Stimulated activated CD4-positive, alpha-beta T cell treated with anti-CD3 and anti-CD28 coated beads, Interleukin-4, amount 100 ng/mL, for 24 hours (primary cell): Measurements from ENCODE around the gene ZFP36.
"Not testable (repeated sequence)": the region's sequence is repeated elsewhere in the genome, so short reads cannot be mapped to it uniquely, and the experiment has no call there.

ENCODE experiments used
- DNase-seq: peaks from one replicate; pipeline ENCODE4 v3.0.0-alpha.2; 2020

The ZFP36 gene

GRCh38 chr19:39446365-39447084 is 39.9 kb downstream of the ZFP36 start:
- no peak for DNase-seq

- no peak for DNase-seq
Observed at GRCh38 chr19:39448271-39448670, 41.6 kb downstream of the ZFP36 start.

GRCh38 chr19:39449116-39449797 is 42.6 kb downstream of the ZFP36 start:
- no peak for DNase-seq

- not testable (repeated sequence) for DNase-seq
Observed at GRCh38 chr19:39451257-39451656, 44.6 kb downstream of the ZFP36 start.
